Gastrocnemius medialis (tissue), 4 donors: ENCODE measurements around the gene MTMR1.

Source experiments
- POLR2A ChIP-seq, 2 donors: fragments of 450-650 bp; IDR thresholded peaks; one replicate each; pipeline ENCODE4 v1.6.1; 2017; ENCODE audit warnings: antibody characterized with exemption in 2 of 2, mild to moderate bottlenecking in 2 of 2, moderate library complexity in 2 of 2
- TF ChIP-seq, protein P1 (sequence below), 5 experiments: fragments of 450-650 bp in 3 of 5; fragments of 200-600 bp in 2 of 5; sonication (generic) in 2 of 5; IDR thresholded peaks in 4 of 5; conservative IDR thresholded peaks in 1 of 5; 1 replicate in 4 of 5; 2 replicates in 1 of 5; pipeline ENCODE4 v1.5.1; 2016 to 2019; ENCODE audit warnings: antibody characterized with exemption in 5 of 5, mild to moderate bottlenecking in 3 of 5, moderate library complexity in 3 of 5

DNA sequence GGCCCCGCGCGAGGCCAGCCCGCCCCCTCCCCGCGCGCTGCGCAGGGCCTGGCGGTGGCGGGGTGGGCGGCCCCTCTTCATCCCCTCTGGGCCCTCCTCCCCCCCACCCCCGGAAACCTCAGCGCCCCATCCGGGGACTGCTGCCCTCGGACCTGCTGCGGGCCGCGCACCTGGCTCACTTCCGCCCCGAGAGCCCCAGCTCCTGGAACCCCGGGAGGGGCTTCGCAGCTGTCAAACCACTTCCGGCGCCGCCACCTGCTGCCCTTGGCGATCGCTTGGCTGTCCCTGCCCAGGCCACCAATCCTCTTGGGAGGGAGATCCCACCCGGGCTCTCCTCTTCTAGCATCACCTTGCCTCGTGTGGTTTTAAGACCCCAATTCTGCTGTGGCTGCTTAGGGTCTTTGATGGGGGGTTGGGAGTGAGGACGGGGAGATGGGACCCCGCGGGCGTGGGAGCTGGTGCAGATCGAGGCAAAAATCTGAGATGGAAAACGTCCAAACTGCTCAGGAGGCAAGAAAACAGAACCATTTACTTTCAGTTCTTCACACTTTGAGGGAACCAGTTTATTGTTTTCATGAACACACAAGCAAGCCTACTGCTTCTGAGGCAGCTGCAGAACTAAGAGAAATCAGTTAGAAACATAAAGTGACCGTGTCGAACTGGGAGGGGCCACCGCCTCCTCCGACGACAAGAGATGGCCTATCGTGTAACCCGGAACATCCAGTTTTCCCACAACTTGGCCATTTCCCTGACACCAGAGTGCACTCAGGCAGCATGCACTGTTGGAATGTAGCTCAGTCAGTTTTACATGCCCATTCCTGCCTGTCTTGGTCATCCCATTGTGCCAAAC is 754 bp downstream of the MTMR1 start:
- TF ChIP-seq, protein P1, sequence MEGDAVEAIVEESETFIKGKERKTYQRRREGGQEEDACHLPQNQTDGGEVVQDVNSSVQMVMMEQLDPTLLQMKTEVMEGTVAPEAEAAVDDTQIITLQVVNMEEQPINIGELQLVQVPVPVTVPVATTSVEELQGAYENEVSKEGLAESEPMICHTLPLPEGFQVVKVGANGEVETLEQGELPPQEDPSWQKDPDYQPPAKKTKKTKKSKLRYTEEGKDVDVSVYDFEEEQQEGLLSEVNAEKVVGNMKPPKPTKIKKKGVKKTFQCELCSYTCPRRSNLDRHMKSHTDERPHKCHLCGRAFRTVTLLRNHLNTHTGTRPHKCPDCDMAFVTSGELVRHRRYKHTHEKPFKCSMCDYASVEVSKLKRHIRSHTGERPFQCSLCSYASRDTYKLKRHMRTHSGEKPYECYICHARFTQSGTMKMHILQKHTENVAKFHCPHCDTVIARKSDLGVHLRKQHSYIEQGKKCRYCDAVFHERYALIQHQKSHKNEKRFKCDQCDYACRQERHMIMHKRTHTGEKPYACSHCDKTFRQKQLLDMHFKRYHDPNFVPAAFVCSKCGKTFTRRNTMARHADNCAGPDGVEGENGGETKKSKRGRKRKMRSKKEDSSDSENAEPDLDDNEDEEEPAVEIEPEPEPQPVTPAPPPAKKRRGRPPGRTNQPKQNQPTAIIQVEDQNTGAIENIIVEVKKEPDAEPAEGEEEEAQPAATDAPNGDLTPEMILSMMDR (IDR thresholded peaks at IDR 0.05 in 4 of 5, conservative IDR thresholded peaks at IDR 0.05 in 1 of 5), result no peak
- no peak for TF ChIP-seq POLR2A (IDR thresholded peaks at IDR 0.05)
